ENCODE measurements around the gene CD3D.
A peak's percentile ranks its signal among the peaks of the same experiment; 100 is the strongest.

The CD3D gene

DNA sequence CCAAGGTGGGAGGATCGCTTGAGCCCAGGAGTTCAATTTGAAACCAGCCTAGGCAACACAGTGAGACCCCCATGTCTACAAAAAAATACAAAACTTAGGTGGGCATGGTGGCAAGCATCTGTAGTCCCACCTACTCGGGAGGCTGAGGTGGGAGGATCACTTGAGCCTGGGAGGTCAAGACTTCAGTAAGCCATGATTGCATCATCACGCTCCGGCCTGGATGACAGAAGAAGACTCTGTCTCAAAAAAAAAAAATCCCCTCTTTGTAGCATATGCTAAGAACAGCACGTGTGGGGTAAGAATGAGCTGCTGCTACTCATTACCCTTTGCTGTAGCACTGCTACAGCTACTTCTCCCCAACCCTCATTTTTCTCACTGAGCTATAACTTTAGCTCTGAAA, 31.4 kb upstream of the CD3D start:
- TF ChIP-seq, protein P1, sequence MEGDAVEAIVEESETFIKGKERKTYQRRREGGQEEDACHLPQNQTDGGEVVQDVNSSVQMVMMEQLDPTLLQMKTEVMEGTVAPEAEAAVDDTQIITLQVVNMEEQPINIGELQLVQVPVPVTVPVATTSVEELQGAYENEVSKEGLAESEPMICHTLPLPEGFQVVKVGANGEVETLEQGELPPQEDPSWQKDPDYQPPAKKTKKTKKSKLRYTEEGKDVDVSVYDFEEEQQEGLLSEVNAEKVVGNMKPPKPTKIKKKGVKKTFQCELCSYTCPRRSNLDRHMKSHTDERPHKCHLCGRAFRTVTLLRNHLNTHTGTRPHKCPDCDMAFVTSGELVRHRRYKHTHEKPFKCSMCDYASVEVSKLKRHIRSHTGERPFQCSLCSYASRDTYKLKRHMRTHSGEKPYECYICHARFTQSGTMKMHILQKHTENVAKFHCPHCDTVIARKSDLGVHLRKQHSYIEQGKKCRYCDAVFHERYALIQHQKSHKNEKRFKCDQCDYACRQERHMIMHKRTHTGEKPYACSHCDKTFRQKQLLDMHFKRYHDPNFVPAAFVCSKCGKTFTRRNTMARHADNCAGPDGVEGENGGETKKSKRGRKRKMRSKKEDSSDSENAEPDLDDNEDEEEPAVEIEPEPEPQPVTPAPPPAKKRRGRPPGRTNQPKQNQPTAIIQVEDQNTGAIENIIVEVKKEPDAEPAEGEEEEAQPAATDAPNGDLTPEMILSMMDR (IDR thresholded peaks at IDR 0.05; ENCODE audit: low read depth, low read length) = no peak
- no peak overlapping the region for H3K4me3 ChIP-seq (ENCODE audit: low read depth, low read length)

DNA sequence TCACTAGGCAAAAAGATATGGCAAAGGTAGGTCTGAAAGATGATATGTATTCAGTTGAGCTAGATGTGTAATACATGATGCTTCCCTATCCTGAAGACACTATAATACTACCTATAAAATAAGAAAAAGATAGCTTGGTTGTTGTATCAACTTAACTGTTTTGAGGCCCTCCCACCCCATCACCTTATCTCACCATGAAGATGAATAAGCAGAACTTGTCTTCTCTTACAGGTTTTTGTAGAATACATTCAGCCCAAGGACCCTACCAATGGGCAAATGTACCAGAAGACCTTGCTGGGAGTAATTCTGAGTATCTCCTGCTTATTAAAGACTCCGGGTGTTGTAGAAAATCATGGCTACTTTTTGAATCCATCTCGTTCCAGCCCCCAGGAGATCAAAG, 30.8 kb upstream of the CD3D start:
- TF ChIP-seq, protein P1 (IDR thresholded peaks at IDR 0.05; ENCODE audit: low read depth, low read length) = no peak
- no peak overlapping the region for H3K4me3 ChIP-seq (ENCODE audit: low read depth, low read length)

DNA sequence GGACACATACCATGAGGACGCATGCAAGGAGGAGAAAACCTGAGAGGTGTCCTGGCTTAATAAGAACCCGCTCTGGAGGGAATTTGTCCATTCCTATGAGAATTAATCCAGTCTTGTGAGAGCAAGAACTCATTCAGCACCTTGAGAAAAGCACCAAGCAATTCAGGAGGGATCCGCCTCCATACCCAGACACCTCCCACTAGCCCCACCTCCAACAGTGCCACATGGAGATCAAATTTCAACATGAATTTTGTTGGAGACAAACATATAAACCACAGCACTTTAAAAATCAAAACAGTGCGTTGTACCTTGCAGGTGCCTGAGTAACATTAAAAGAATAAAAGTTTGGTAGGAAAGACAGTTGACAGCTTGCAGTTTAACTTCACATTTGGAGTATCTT, 28.3 kb upstream of the CD3D start:
- H3K4me3 ChIP-seq (ENCODE audit: low read depth, low read length) = no peak overlapping the region
- TF ChIP-seq, protein P1 (IDR thresholded peaks at IDR 0.05; ENCODE audit: low read depth, low read length) = no peak

DNA sequence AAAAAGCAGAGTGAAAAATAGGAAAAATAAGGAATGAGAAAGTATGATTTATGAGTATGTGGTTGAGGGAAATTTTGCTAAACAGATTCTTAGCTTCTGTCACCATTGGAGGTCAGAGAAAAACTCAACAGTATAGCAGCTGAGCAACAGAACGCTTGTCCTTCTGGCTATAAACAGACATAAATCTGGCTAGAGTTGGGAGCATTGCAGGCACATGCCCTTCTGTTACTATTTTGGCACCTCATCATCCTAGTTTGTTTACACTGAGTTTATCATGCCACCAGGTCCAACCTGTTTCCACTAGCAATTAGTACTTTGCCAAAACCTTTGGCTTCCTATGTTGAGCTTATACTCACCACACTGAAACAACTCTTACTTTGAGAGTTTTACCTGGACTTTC, 23.8 kb upstream of the CD3D start:
- no peak overlapping the region for H3K4me3 ChIP-seq (ENCODE audit: low read depth, low read length)
- TF ChIP-seq, protein P1 (IDR thresholded peaks at IDR 0.05; ENCODE audit: low read depth, low read length) = no peak

DNA sequence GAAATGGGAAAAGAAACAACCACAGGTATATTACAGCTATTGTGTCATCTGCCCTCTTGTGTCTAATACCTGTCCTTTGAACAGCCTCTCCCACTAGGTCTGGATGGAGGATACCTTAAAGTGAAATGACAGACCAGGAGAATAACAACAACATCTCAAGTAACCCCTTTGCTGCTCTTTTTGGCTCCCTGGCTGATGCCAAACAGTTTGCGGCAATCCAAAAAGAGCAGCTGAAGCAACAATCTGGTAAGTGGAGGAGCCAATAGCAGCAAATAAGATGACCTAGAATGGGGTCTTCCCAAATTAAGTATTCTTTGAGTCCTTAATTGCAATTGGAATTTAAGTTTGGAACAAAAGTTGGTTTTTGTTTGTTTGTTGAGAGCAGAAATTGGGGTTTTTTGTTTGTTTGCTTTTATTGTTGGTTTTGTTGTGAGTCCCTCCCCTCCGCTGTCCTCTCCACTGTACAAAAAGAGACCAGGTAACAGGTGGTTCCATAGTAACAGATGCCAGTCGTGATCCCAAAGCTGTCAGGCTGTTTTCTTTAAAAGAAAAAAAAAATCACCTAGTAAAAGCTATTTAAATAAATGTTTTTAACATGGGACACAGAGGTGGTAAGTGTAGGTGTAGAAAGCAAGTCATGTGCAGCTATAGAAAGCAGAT, 22.6 kb upstream of the CD3D start:
- H3K4me3 ChIP-seq (ENCODE audit: low read depth, low read length) = no peak overlapping the region
- TF ChIP-seq, protein P1 (IDR thresholded peaks at IDR 0.05; ENCODE audit: low read depth, low read length) = no peak

DNA sequence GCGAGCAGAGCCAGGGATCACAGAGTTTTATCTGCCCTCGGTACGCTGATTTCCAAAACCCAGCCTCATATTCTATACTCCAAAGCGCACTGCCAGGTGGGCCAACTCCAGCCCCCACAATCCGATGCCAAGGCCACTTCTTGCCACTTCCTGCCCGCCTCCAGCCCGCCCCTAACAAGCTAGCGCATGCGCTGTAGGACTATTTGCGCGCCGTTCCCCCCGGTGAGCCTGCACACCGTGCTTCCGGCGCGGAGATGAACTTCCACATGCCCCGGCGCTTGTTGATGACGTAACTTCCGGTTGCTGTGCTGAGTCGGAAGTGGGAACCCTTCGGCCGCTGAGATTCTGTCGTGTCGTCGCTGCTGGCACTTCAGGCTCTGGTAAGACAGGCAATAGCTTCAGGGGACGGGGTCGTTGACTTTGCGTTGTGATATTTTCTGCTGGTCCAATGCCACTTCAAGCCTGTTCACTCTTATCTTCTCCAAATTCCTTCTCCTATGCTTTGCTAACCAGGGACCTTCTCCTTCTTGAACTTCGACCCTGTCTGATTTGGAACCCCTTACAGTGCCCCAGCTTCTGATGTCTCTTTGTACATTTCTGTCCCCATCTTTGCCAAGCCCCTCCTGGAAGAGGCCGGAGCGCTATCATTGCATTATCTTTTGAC, 16.9 kb upstream of the CD3D start, which contains the start of gene UBE4A:
Gene UBE4A (plus strand): TSS at position 306 of the 664 bp plus-strand sequence. CDS start 5,481 bp downstream, outside the sequence.
- peak within 1 kb of the TSS; percentile 85 for H3K4me3 ChIP-seq (ENCODE audit: low read depth, low read length)
- TF ChIP-seq, protein P1 (IDR thresholded peaks at IDR 0.05; ENCODE audit: low read depth, low read length) = no peak

DNA sequence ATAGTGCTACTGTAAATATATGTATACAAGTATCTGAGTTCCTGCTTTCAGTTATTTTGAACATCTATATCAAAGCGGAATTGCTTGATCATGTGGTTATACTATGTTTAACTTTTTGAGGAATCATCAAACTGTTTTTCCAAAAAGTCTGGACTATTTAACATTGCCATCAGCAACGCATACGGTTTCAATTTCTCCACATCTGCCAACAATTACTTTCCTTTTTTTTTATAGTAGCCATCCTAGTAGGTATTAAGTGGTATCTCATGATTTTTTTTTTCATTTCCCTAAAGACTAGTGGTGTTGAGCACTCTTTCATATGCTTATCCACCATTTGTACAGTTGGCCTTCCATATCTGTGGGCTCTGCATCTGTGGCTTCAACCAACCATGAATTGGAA, 15.6 kb upstream of the CD3D start:
- H3K4me3 ChIP-seq (ENCODE audit: low read depth, low read length) = no peak overlapping the region
- TF ChIP-seq, protein P1 (IDR thresholded peaks at IDR 0.05; ENCODE audit: low read depth, low read length) = no peak
